RKO (cell line): ENCODE results near the gene NRGN.
A peak's percentile ranks its signal among the peaks of the same experiment; 100 is the strongest.

Source experiments
- DNase-seq: peaks from one replicate; pipeline ENCODE4 v3.0.0-alpha.2; 2016; ENCODE audit warnings: low spot score

The NRGN gene

DNA sequence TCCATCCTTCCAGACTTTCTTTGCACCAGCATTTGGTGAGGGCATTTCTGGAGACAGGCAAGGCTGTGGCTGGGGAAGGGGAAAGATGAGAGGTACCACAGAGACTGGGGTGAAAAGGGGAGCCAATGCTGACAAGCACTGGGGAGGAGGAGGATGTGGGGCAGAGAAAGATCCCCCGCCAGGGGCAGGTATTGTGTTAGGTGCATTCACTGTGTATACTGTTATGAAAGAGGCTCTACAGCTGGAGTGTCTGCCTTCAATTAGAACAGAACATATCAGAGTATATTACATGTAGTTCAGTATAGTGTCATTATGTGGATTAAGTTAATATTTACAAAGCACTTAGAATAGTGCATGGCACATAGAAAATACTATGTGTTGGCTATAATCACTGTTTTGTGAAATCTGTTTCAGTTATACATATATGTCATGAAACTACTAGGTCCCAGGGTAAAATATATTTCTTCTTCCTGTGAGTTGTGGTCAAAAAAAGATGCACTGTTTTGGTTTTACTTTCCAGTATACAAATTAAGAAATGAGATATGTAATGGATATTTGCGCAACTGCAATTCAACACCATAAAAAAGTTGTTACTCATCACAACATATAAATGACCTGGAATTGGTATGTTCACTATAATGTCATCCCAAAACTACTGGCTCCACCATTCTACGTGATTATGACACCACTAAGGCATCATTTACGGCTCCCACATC lies 52.0 kb downstream of the NRGN start:
- DNase-seq = no peak

- peak; percentile 74 for DNase-seq
Measured at GRCh38 chr11:124793466-124794278, 53.9 kb downstream of the NRGN start.

DNA sequence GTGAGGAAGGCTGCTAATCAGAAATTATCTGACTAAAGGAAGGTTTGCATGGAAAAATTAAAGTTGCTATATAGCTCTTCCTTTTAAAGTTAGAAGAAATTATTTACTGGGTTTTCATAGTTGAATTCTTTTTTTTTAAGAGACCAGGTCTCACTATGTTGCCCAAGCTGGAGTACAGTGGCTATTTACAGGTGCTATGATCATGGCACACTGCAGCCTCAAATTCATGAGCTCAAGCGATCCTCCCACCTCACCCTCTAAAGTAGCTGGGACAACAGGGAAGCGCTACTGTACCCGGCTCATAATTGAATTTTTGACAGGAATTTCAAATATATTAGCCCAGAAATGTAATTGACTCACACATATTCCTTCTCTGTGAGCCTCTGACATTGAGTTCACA lies 56.6 kb downstream of the NRGN start:
- no peak for DNase-seq
